OCI-LY1 (cell line): ENCODE measurements around the gene WNT2.

Source experiments
- EZH2 ChIP-seq: fragments of 200-600 bp; sonication (generic), shearing (Covaris generic); IDR thresholded peaks from 2 replicates; pipeline ENCODE4 v1.8.0; 2017; ENCODE audit warnings: borderline replicate concordance, mixed run types, mild to moderate bottlenecking, antibody characterized with exemption, low read length, moderate library complexity, mixed read lengths
- TF ChIP-seq, protein P1 (sequence below): fragments of 200-600 bp; sonication (generic), shearing (Covaris generic); IDR thresholded peaks from 2 replicates; pipeline ENCODE4 v1.5.1; 2017; ENCODE audit warnings: mild to moderate bottlenecking, antibody characterized with exemption, low read length, moderate library complexity, mixed read lengths

DNA sequence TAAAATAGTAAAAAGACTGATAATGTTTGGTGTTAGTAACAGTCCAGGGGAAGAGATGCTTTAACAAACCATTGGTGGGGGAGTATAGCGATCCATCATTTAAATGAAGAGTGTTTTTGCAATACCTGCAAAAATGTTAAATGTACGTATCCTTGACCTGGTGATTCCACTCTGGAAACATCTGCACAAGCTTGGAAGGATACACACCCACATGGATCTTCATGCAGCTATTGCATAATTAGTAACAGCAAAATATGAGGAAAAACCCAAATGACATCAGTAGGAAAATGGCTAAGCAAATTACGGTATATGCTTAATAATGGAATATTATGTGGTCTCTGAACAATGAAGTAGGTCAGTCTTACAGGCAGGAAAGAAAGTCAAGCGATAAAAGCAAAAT is 20.5 kb downstream of the WNT2 start:
- TF ChIP-seq EZH2 = no peak
- TF ChIP-seq, protein P1, sequence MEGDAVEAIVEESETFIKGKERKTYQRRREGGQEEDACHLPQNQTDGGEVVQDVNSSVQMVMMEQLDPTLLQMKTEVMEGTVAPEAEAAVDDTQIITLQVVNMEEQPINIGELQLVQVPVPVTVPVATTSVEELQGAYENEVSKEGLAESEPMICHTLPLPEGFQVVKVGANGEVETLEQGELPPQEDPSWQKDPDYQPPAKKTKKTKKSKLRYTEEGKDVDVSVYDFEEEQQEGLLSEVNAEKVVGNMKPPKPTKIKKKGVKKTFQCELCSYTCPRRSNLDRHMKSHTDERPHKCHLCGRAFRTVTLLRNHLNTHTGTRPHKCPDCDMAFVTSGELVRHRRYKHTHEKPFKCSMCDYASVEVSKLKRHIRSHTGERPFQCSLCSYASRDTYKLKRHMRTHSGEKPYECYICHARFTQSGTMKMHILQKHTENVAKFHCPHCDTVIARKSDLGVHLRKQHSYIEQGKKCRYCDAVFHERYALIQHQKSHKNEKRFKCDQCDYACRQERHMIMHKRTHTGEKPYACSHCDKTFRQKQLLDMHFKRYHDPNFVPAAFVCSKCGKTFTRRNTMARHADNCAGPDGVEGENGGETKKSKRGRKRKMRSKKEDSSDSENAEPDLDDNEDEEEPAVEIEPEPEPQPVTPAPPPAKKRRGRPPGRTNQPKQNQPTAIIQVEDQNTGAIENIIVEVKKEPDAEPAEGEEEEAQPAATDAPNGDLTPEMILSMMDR = no peak
